HG03378 (cell line): Measurements from ENCODE around the gene OCA2.
"Not testable (repeated sequence)": the region's sequence is repeated elsewhere in the genome, so short reads cannot be mapped to it uniquely, and the experiment has no call there.

Experiments
- ATAC-seq: cut with Tn5 transposase; IDR thresholded peaks from one replicate; pipeline ENCODE4 v1.9.1; 2021; ENCODE audit warnings: mild to moderate bottlenecking, moderate library complexity; ENCODE audit not compliant: unreplicated experiment

Gene OCA2

DNA sequence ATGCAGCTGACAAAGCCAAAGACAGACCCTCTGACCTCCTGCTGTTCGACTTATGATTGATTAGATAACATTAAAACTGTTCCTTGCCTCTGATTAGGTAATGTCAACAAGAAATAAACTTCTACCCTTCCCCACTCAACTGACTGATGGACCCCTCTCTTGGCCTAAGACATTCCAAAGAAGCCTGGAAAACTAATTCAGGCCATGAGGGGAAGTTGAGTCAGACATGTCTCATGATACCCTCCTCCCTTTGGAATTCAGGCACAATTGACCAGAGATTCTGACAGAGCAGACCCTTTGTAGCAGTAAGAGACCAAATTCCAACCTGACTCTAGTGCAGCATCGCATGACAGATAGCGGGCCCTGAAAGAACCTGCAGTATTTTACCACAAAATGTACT is 354.5 kb downstream of the OCA2 start:
- ATAC-seq: no peak

DNA sequence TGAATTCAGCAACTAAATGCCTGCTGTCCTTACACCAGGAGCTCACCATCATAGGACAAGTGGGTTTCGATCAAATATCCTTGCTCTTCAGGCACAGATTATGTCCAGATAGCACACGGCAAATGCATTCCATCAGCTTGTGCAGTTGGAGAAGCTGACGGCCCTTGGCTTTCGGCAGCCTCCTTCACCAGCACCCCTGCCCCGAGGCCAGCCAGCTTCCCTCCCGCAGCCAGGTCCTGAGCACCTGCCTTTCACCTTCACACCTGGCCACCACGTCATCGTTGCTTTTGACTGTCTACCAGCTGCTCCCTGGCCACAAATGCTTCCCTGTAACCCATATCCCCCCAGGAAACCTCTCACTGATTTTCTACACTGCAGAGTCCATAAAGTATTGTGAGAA is 355.5 kb downstream of the OCA2 start:
- no peak for ATAC-seq

DNA sequence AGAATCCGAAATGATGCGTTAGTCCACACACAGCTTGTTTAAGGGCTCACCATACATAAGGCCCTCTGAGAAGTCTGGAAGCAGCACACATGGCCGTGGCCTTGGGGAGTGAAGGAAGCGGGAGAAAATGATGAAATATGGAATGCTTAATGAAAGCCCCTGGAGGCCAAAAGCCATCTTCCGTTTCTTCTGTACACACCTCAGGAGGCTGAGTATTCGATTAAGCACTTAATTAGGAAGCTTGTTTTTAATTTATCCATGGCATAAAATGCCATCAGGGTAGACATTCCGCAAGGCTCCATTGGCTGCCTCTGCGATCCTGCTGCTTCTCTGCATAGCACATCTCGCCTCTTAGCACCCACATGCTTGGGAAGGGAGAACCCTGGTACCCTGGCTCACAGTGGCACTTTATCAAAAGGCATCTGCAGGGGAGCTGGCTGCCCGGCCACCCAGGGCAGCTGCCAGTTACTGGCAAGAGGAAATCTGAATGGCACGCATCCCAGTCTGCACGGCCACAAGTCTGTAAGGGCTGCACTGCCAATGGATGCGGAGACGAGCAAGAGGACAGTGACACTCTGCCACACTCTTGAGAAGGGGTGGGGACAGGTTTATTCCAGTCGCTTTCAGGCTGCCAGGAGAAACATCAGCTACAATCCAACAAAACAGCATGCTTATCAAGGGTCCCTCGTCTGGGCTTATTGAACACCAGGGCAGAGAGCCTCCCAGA is 356.2 kb downstream of the OCA2 start:
- ATAC-seq: no peak

DNA sequence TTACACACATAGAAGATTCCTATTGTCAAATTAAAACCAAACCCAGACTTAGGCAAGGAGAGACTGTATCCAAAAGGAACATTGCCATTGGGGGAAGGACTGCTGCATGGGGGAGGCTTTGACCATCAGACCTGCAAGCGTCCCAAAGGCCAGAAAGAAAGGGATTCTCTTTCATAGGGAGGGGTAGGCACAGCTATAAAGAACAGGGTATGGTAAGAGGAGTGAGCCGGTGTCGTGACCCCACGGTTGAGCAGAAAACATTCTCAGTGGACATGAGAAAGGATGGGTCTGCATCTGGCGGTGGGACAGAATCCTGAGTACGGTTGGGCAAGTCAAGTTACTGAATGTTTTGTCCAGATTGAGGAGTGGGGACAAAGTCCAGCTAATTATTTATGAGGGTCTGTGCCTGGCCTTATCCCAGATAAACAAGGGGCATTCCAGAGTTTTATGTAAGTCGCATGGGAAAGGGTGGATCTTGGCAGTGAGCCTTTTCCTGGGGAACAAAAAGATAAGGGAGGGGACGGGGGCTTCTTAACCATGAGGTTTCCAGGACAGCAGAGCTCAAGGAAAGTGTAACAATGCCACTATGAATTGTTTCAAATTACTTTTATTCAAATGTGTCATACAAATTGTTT is 357.8 kb downstream of the OCA2 start:
- ATAC-seq: no peak

DNA sequence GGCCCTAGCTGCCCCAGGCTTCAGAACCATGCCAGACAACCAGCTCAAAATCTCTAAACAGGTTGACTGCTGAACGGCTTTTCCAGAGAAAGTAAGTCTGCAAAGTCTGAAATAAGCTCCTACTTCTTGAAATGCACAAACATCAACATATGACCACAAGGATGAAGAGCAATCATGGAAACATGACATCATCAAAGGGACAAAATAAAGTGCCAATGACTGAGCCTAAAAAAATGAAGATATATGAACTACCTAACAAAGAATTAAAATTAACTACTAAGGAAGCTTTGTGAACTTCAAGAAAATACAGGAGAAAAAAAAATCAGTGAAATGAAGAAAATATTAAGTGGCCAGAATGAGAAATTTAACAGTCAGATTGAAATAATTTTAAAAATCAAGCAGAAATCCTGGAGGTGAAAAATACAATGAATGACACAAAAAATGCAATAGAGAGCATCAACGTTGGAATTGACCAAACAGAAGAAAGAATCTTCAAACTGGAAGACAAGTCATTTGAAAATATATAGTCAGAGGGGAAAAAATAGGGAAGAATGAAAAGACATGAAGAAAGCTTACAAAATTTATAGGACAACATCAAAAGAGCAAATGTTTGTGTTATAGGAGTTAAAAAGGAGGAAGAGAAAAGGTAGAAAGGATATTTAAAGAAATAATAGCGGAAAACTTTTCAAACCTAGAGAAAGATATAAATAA is 364.2 kb downstream of the OCA2 start:
- ATAC-seq: no peak

DNA sequence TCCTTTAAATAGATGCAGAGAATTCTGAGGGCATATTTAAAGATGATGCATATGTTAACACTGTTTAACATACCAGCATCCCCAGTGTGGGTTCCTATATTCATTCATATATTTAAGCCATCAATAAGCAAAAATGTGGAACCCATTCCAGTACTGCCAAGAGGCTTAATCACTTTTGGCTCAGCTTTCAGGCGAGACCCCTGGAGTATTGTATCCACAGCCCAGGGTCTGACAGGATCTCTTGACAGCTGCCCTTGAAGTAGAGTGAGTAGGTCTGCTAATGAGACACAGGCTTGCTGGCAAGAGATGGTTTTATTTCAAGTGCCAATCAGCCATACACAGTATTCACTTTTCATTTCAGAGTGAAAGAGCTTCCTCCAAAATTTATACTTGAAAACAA is 367.3 kb downstream of the OCA2 start:
- ATAC-seq: no peak

DNA sequence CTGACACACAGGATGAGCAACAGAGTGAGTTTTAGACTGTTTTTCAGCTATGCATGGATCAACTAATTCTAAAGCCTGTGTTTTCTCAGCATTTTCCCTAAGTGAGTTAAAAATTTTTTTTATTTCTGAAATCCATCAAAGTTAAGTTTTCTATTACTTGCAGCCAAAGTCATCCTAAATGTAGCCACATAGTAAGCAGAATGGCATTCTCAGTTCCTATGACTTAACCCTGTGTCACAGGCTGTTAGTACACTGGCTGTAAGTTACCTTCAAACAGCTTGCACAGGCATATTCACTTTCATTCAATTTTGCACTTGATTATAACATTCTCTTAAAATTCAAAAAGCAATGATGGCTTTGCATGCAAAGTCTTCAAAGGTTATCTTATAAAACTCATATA is 368.2 kb downstream of the OCA2 start:
- ATAC-seq: no peak

DNA sequence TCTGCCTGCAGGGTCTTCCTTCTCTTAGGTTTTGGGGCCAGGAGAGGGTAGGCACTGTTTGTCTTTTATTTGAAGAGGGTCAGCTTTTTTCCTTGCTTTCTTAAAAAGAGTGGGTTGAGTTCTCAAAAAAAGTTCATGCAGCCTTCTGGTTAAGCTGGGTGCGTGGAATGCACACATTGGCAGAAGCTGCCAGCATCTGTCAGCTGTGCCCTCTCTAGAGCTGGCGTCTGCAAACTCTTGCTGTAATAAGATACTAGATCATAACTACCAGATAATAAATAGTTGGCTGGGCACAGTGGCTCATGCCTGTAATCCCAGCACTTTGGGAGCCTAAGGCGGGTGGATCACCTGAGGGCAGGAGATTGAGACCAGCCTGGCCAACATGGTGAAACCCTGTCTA is 373.4 kb downstream of the OCA2 start:
- ATAC-seq: no peak

DNA sequence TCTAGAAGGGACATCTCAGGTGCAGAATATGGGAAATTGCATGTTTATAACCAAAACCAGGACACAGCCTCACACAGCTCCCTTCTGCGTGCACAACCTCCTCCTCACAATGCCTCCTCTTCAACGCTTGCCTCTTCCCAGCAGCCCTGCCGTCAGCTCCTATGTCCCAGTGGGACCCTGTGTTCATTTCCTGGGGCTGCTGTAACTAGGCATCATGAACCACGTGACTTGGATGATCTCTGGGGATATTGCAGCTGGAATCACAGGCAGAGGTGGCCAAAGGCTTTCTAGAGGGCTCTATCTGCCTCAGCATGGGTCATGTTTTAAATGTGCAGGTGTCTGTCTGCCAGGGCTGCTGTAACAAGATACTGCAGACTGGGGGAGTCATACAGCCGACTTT is 375.3 kb downstream of the OCA2 start:
- ATAC-seq: no peak

DNA sequence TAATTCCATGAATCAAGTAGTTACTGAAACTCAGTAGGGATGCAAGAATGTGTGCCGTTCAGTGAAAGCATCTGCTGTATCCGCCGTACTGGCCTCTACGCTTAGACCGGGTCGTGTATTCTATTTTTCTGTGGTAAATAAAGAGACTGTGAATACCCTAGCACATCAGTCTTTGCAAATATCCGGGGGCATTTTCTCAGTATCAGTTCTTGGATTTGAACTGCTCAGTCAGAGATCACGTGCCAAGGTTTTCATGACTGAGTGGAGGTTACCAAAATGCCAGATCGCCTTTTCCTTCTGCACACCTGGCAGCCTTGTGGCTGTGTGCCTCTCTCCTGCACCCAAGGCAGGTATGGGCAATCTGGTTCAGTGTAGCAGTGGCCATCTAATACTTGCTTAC is 377.0 kb downstream of the OCA2 start:
- ATAC-seq: no peak

DNA sequence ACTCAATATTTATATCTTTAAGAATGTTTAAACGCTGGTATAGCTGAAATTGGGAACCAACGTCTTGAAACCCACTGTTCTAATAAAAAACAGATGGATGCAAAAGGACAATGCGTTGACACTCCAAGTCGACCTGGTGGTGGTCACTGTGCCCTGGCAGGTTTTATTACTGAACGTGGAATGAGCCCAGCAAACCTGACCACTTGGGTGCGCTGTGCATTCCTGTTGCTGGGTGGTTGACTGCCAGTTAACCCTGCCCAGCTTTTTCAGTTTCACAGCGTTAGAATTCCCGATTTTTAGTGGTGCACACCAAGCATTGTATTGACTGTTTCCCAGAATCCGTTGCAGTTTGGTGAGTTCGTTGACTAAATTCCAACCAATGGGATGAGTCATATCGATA is 384.4 kb downstream of the OCA2 start:
- no peak for ATAC-seq

DNA sequence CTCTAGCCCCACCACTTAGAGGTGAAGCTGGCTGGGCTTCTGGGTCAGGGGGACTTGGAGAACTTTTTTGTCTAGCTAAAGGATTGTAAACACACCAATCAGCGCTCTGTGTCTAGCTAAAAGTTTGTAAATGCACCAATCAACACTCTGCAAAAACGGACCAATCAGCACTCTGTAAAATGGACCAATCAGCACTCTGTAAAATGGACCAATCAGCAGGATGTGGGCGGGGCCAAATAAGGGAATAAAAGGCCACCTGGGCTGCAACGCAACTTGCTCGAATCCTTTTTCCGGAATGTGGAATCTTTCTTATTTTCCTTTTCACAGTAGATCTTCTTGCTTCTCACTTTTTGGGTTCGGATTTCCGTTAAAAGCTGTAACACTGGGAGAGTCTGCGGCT is 385.3 kb downstream of the OCA2 start:
- not testable (repeated sequence) for ATAC-seq

DNA sequence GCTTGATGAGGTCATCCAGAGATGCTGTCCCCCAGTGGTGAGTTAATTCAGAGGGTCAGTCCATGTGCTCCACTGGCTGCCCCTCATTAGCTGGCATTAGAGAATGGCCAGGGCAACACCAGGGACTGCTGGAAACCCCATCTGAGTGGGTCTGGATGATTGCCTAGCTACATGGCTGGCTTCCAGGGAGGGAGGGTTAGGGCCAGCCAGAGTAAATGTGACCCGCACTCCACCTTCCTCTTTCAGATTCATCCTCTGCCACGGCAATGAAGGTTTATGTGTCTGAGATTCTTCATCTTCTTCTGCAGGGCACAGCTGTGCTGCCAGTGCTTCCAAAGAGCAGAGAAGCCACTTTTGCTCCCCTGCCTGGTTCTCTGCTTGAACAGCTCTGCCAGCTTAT is 391.9 kb downstream of the OCA2 start:
- ATAC-seq: no peak

DNA sequence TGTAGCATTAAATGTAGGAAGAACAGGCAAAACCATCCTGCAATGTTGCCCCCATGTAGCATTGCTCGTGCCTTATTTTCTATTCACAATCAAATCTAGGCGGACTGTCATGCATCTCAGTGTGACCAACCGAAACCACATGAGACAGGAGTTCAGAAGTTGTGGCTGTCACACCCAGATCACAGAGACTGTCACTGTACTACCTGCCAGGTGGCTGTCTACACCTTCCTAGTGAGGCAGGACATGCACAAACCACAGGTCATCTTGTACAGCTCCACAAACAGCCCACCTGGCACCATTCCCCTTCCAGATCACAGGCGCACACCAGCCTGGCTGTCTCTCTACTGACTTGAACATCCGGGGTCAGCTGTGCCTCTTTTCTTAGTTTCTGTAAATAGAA is 392.8 kb downstream of the OCA2 start:
- no peak for ATAC-seq

DNA sequence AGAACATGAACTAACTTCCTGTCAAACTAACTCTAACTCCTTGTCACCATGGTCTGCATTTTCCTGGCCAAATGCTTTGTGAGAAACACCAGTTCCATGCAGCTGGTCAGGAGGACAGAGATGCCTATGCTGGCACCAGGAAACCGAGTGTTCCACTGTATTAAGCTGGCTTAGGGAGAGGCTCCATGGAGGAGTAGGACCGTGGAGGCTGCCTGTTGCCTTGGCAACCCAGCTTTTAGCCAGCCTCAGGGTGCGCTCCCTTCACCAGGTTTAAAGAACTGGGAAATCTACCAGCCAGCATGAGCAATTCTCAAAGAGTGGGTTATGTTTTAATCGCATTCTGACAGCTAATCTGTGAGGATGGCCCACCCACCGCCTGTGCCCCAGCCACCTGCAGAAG is 394.1 kb downstream of the OCA2 start:
- ATAC-seq: no peak
